GM08714 (cell line): ENCODE results near the gene FZR1.

Experiments used
- H3K4me3 ChIP-seq: fragments of 200-500 bp; sonication (Bioruptor generic); 2 replicates; pipeline ENCODE4 v1.5.1; 2014; ENCODE audit warnings: mild to moderate bottlenecking, low read length, inconsistent platforms
- ZNF274 ChIP-seq: IDR thresholded peaks from 2 replicates; pipeline ENCODE4 v1.6.1; 2012; ENCODE audit warnings: mild to moderate bottlenecking, low read depth, low read length

The FZR1 gene

DNA sequence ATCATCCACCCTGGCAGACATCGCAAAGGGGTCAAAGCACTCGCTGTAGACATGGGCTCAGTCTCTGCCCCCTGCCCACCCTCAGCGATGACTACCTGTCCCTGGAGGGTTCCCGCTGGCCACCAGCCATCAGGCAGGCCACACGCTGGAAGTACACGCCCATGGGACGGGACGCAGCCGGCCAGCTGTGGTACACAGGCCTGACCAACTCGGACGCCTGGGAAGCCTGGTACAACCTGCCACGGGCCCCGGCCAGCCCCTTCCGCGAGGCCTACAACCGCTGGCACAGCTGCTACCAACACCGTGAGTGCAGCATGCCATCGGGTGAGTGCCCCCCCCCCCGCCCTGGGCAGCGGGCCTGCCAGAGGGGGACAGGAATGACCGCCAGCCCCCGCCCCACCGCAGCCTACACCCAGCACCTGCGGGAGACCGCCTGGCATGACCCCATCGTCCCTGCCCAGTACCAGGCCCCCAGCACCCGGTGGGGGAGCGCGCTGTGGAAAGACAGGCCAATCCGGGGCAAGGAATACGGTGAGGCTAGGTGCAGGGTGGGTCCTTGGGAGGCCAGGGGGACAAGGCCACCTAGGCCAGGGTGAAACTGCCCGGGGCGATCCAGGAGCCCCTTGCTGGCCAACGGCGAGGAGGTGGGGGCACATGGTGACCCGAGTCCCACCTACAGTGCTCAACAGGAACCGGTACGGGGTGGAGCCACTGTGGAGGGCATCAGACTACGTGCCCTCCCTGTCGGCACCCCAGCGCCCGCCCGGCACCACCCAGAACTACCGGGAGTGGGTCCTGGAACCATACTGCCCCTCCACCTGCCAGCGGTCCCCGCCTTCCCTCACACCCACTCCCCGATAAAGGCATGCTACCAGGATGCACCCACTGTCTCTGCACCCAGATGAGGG, 37.3 kb downstream of the FZR1 start:
- TF ChIP-seq ZNF274: no peak
- no peak overlapping the region for H3K4me3 ChIP-seq

DNA sequence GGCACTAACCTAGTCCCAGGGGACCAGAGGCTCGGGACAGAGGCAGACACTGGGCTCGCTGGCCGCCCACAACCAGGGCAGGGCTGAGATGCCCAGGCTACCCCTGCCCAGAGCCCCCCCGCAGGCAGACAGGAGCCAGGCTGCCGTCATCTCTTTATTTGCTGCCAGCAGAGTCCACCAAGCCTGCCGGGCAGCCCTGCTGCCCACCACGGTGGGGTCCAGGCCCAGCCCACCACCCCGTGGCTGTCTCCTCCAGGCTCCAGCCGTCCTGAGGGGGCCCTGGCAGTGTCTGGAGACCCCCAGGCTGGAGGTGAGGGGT, 37.9 kb downstream of the FZR1 start:
- H3K4me3 ChIP-seq: no peak overlapping the region
- TF ChIP-seq ZNF274: no peak

DNA sequence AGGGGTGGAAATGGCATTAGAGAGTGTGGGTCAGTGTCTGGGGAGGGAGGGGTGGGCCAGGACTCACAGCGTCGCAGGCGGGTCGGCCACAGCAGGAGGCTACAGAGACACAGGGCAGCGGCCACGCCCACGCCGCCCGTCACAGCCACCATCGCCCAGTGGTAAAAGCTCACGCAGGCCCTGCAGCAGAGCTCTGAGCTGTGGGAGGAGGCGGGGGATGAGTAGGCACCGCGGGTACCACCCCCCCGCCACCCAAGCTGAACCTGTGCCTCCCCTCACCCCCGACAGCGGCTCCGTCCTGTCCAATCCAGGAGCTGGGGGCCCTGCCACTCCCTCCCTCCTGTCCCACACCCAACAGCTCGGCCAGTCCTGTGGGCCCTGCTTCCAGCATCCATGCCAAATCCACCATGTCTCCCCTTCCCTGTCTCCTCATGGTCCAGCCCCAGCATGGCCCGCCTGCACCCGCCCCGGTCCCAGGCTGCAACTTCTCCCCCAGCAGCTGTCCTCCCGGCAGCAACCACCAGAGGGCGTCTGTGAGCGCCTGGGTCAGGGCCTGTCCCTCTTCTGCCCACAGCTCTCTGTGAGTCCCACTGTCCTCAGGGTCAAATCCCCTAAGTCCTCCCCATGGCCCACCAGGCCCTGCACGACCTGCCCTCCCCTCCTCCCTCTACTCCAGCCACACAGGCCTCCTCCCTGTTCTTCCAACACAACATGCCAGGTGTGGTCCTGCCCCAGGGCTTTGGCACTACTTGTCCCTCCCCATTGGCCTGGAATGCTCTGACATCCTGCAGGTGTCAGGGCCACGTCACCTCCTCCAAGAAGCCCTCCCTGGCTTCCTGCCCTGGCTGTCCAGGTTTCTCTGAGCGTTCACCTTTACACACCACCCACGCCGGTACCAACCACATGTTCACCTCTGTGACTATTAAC, 38.9 kb downstream of the FZR1 start:
- no peak for TF ChIP-seq ZNF274

DNA sequence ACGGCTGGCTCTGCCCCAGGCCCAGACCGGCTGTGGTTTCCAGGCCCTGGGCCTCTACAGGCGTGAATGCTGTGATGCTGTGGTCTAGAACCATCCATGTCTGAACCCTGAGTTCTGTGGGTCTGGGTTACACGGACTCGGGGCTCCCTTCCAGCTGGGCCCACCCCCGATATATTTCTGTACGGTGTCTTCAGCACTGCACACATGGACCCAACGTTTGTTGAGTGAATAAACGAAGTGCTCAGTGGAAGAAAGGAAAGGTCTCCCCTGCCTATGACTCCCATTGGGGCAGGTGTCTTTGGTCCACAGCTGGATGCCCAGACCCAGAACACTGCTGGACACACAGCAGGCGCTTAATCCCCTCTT, 39.5 kb downstream of the FZR1 start:
- TF ChIP-seq ZNF274: no peak
- H3K4me3 ChIP-seq: no peak overlapping the region

More for the DNA sequence above, 38.9 kb downstream of the FZR1 start:
- H3K4me3 ChIP-seq: no peak overlapping the region

DNA sequence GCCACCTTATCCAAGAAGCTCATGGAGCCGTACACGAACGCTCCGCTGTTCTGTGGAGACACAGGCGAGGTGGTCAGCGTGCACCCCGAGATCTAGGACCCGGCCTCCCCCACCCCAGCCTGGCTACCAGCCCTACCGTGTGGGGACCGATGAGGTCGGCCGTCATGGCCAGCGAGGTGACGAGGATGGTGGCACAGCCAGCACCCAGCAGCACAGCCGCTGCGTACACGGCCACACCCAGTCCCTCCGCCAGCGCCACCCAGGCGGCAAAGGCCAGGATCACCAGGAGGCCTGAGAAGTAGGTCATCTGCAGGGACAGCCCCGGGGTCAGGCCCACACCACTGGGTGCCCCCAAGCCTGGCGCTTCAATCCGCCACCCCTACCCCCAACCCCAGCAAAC, 40.0 kb downstream of the FZR1 start:
- TF ChIP-seq ZNF274: no peak
- no peak overlapping the region for H3K4me3 ChIP-seq

DNA sequence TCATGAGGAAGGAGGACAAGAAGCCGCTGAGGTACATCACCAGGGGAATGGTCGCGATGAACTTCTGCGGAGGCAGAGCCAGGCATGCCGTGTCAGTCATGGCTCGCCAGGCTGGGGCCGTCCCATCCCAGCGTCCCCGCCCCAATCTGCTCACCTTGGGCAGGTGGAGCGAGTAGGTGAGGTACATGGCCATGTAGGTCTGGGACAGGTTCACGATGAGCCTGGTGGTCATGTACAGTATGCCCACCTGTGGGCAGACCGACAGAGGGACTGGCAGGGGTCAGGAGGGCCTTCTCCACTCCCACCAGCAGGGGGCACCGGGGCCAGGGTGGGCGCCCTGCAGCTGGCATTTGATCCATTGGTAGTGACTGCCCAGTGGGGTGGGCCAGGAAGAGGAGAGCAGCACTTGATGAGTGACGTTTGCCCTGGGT, 41.2 kb downstream of the FZR1 start:
- TF ChIP-seq ZNF274: no peak

DNA sequence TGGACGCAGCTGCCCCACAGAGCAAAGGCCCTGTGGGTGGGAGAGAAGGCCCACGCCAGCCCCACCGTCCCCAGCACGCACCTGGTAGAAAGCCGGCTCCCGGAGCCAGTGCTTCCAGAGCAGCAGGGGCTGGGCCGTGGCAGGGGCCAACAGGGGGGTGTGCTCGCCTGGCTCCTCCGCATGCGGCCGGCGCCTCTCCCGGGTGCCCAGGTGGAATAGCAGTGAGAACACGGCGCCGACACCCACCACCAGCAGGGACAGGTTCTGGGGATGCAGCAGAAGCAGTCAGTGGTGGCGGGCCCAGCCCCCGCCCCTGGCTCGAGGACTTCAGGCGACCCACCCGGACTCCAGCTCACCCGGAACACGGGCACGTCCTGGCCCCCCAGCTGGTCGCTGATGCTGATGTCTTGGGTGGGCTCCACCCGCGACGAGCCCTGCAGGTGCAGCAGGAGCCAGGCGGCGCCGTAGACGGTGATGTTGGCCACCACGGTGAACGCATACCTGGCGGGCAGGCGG, 41.7 kb downstream of the FZR1 start:
- TF ChIP-seq ZNF274: no peak
- no peak overlapping the region for H3K4me3 ChIP-seq

More for the DNA sequence above, 41.2 kb downstream of the FZR1 start:
- no peak overlapping the region for H3K4me3 ChIP-seq

DNA sequence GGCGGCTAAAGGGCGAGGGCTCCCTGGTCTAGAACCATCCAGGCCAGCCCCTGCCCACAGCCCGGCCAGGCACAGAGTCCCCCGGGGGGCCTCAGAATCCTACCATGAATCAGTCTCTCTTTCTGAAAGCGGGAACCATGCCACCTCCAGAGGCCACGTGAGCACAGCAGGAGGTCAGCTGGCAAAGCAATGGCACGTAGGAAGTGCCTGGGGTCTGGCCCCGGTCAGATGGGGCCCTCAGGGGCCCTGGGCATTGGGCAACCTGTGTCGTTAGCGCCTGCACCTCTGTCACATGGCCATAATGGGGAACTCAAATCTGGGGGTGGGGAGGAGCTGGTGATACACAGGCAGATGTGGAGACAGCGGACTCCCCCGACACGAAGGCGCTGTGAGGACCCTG, 42.5 kb downstream of the FZR1 start:
- TF ChIP-seq ZNF274: no peak
- H3K4me3 ChIP-seq: no peak overlapping the region

DNA sequence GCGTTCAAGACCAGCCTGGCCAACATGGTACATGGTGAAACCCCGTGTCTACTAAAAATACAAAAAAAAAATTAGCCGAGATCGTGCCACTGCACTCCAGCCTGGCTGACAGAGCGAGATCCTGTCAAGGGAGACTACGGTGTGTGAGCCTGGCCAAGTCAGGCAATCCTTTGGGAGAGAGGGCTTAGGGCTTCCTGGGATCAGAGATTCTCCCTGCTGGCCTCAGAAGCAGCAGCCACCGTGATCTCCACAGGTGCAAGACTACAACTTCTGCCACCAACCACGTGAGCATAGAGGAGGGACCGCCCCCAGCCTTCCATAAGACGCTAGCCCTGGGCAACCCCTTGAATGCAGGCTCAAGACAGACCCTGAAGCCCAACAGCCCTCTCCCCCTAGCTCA, 43.7 kb downstream of the FZR1 start:
- no peak overlapping the region for H3K4me3 ChIP-seq
- no peak for TF ChIP-seq ZNF274

DNA sequence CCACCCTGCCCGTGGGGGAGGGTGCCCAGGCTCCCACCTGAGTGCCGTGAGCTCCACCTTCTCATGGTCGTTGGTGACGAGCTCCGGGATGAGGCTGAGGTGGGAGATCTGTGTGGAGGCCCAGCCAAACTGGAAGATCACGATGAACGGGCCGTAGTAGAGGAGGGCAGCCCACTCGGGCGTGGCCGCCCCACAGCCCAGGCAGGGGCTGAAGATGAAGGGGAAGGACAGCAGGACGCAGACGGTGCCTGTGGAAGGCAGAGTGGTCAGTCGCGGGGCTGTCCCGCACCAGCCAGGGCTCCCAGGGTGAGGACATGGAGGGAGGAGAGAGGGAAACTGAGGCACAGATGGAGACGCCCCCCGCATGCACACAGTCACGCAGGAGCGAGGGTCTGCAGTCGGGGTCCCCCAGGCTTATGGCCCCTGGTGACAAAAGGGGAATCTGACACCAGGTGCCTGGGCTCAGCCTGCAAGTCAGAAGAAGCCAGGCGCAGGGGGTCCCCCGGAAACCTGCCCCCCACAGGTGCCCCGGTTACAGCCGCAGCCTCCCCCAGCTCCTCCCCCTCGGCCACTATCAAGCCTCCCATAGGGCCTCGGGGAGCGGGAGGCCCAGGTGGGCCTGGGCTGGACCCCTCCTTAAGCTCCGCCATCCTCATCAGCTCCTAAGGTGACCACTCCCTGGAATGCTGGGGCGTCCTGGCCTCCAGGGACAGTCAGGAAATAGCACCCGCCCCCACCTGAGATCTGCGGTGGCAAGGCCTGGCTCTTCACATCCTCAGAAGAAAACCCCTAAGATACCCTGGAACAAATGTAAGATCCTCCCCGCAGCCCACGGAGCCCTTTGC, 45.1 kb downstream of the FZR1 start:
- H3K4me3 ChIP-seq: no peak overlapping the region

DNA sequence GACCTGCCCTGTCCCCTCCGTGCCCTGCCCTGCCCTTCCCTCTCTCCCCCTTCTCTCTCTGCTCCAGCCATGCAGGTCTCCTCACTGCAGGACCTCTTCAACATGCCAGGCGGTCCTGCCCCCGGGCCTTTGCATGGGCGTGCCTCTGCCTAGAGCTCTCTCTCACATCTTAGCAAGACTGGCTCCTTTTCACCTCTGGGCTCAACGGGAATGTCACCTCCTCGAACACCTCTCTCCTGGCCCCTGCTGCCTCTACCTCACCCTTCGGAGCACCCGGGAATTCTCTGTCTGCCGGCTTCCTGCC, 45.6 kb downstream of the FZR1 start:
- no peak overlapping the region for H3K4me3 ChIP-seq
- TF ChIP-seq ZNF274: no peak

More for the DNA sequence above, 45.1 kb downstream of the FZR1 start:
- TF ChIP-seq ZNF274: no peak

DNA sequence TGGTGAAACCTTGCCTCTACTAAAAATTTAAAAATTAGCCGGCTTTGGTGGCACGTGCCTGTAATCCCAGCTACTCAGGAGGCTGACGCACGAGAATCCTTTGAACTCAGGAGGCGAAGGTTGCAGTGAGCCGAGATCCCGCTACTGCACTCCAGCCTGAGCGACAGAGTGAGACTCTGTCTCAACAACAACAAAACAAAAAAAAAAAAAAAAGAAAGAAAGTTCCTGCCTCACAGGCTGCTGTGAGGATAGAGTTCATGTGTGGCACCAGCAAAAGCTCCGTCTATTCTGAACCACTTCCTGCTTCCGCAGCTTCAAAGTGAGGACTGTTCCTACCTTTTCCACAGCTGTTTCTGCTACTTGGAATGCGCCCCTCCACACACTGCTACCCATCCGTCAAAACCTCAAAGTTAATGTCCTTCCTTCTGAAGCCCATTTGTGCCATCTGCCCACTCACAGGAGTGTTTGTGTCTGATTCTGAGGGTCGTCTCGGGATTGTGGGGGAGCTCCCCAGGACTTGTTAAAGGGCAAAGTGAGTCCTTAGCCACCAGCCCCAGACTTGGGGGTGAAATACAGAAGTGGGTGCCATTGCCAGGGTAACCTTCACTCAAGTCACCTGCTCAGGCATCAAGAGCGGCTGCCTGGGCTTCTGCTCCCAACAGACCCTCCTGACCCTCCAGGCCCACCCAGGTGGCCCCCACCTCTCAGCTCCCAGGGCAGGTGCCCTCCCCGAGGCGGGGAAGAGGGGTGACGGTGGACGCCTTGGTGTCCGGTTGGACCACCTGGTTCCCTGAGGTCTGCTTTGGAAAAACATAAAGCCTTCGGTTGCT, 48.4 kb downstream of the FZR1 start:
- H3K4me3 ChIP-seq: peak overlapping the region; percentile 10; the same call in 1 of the 2 replicates
- no peak for TF ChIP-seq ZNF274
